CD4-positive, alpha-beta T cell (primary cell): ENCODE data around the gene TTYH2. TPM values are rescaled to one million over a fixed set of nuclear protein-coding genes. Genes with fewer than 3 reads are reported as not detected.

Experiments
- ATAC-seq: fragments of 200-7000 bp; cut with Tn5 transposase; one replicate; pipeline ENCODE4 v1.10.0; 2022; ENCODE audit warnings: mild to moderate bottlenecking; ENCODE audit not compliant: poor library complexity
- CTCF ChIA-PET: fragments of 350-600 bp; sonication (Branson Sonifier 250); formaldehyde crosslinking; loops from one replicate; lab custom pipeline; 2021; ENCODE audit warnings: antibody characterized with exemption, inconsistent platforms; lab: Charles Lee
- POLR2A ChIA-PET: fragments of 350-600 bp; sonication (Branson Sonifier 250); formaldehyde crosslinking; loops from one replicate; lab custom pipeline; 2021; ENCODE audit warnings: antibody characterized with exemption, inconsistent platforms; lab: Charles Lee
- DNase-seq, 14 experiments: peaks; one replicate each; pipeline ENCODE4 v3.0.0-alpha.2; 2013 to 2020; ENCODE audit warnings: mixed read lengths in 2 of 14
- H3K27ac ChIP-seq, 2 donors: one replicate each; pipeline versions ENCODE4 v1.5.1 to v1.7.0; 2013; ENCODE audit warnings: low read length in 2 of 2, low read depth in 1 of 2, mild to moderate bottlenecking in 1 of 2
- H3K27me3 ChIP-seq, 2 experiments: 1 replicate in 1 of 2; 2 replicates in 1 of 2; pipeline versions ENCODE4 v1.6.1 to v1.7.0; 2013; ENCODE audit warnings: low read length in 2 of 2, control low read depth in 1 of 2, mild to moderate bottlenecking in 1 of 2, moderate library complexity in 1 of 2; ENCODE audit not compliant: insufficient read depth in 2 of 2, control insufficient read depth in 1 of 2
- H3K36me3 ChIP-seq: one replicate; pipeline ENCODE4 v1.6.1; 2013; ENCODE audit warnings: low read length, control low read depth; ENCODE audit not compliant: insufficient read depth
- H3K4me1 ChIP-seq: one replicate; pipeline ENCODE4 v1.6.1; 2013; ENCODE audit warnings: low read length, control low read depth; ENCODE audit not compliant: insufficient read depth
- H3K4me3 ChIP-seq: one replicate; pipeline ENCODE4 v1.5.1; 2013; ENCODE audit warnings: mild to moderate bottlenecking, low read length, moderate library complexity
- H3K9me3 ChIP-seq, 2 experiments: 1 replicate in 1 of 2; 2 replicates in 1 of 2; pipeline versions ENCODE4 v1.6.1 to v1.7.0; 2013; ENCODE audit warnings: low read length in 2 of 2, mild to moderate bottlenecking in 2 of 2, control low read depth in 1 of 2, moderate library complexity in 1 of 2; ENCODE audit not compliant: control insufficient read depth in 1 of 2, insufficient read depth in 1 of 2
- H3K27ac Mint-ChIP-seq: one replicate; pipeline ENCODE4 v1.8.0; 2020; ENCODE audit warnings: mixed read lengths
- H3K27me3 Mint-ChIP-seq: one replicate; pipeline ENCODE4 v1.8.0; 2021; ENCODE audit warnings: mixed read lengths
- H3K36me3 Mint-ChIP-seq: one replicate; pipeline ENCODE4 v1.8.0; 2021; ENCODE audit warnings: low read depth, mixed read lengths
- H3K4me1 Mint-ChIP-seq: one replicate; pipeline ENCODE4 v1.8.0; 2021; ENCODE audit warnings: low read depth, mixed read lengths
- H3K4me3 Mint-ChIP-seq: one replicate; pipeline ENCODE4 v1.8.0; 2020; ENCODE audit warnings: mild to moderate bottlenecking, mixed read lengths
- H3K9me3 Mint-ChIP-seq: one replicate; pipeline ENCODE4 v1.8.0; 2020; ENCODE audit warnings: mixed read lengths
- CTCF ChIP-seq: fragments of 200-600 bp; IDR thresholded peaks from one replicate; pipeline ENCODE4 v1.8.0; 2022; ENCODE audit warnings: antibody characterized with exemption, mild to moderate bottlenecking
- intact Hi-C, 2 experiments: fragments of 100-400 bp; cut with DNase I in 1 of 2; cut with micrococcal nuclease in 1 of 2; formaldehyde crosslinking; loops; one replicate each; pipeline versions ENCODE4 v1.15.1 to v1.9.0; 2023 to 2025; cut with DNase I, micrococcal nuclease
- total RNA-seq, 174 experiments: library from RNA in 2 of 174; stranded (reverse) in 2 of 174; gene quantifications; one replicate each; pipeline ENCODE4 v1.2.3 and lab custom pipeline; 2021 to 2026

The TTYH2 gene
- total RNA-seq, 2 experiments from 2014 or later = 4.4 to 5.4 TPM

GRCh38 chr17:74220219-74220618 is 6.8 kb downstream of the TTYH2 start:
- intact Hi-C loops = no loop called here
- TF ChIP-seq CTCF = no peak
- Histone ChIP-seq H3K9me3 (no peaks in the 10 kb centered on the region), H3K27me3 (no peaks in the 10 kb centered on the region), H3K4me3 (no peak overlapping the region), H3K4me1 (peaks cover 12% of the 10 kb centered on the region), H3K27ac (no peak overlapping the region), H3K36me3 (peaks cover 34% of the 10 kb centered on the region)
- ATAC-seq = no peak
- ChIA-PET CTCF (interaction anchor here (1.0 kb wide), 1 partner anchor 159 kb away, joined by 3 read pairs; no protein-coding TSS in a partner anchor), POLR2A (no interaction called here)
- H3K4me1 Mint-ChIP-seq = peaks cover 5% of the 10 kb centered on the region
- H3K36me3 Mint-ChIP-seq = peaks cover 12% of the 10 kb centered on the region
- no peak for DNase-seq
- no peak overlapping the region for H3K27ac Mint-ChIP-seq
- H3K4me3 Mint-ChIP-seq = no peak overlapping the region
- H3K9me3 Mint-ChIP-seq = no peaks in the 10 kb centered on the region
- no peaks in the 10 kb centered on the region for H3K27me3 Mint-ChIP-seq

- H3K4me1 Mint-ChIP-seq = no peaks in the 10 kb centered on the region
- H3K36me3 Mint-ChIP-seq = peaks cover 19% of the 10 kb centered on the region
- intact Hi-C loops = no loop called here
- no peak overlapping the region for H3K27ac Mint-ChIP-seq
- TF ChIP-seq CTCF = no peak
- POLR2A ChIA-PET = interaction anchor here (0.6 to 1.4 kb wide), 2 partner anchors 8 to 243 kb away, joined by 3 to 4 read pairs; partner anchors contain the start of gene TTYH2
- no peak overlapping the region for H3K4me3 ChIP-seq
- no peaks in the 10 kb centered on the region for H3K27me3 ChIP-seq
- no peak overlapping the region for H3K27ac ChIP-seq
- H3K36me3 ChIP-seq = peaks cover 39% of the 10 kb centered on the region
- peaks cover 2% of the 10 kb centered on the region for H3K4me1 ChIP-seq
- no peaks in the 10 kb centered on the region for H3K27me3 Mint-ChIP-seq
- no peak overlapping the region for H3K4me3 Mint-ChIP-seq
- no peaks in the 10 kb centered on the region for H3K9me3 ChIP-seq
- DNase-seq (no peak), ATAC-seq (no peak)
- CTCF ChIA-PET = no interaction called here
- no peaks in the 10 kb centered on the region for H3K9me3 Mint-ChIP-seq
Measured at GRCh38 chr17:74220946-74221818, 7.8 kb downstream of the TTYH2 start.

GRCh38 chr17:74222399-74222798 is 9.0 kb downstream of the TTYH2 start:
- Histone ChIP-seq H3K4me1 (no peaks in the 10 kb centered on the region), H3K27me3 (no peaks in the 10 kb centered on the region), H3K4me3 (no peak overlapping the region), H3K27ac (no peak overlapping the region), H3K9me3 (no peaks in the 10 kb centered on the region), H3K36me3 (peaks cover 35% of the 10 kb centered on the region)
- ChIA-PET CTCF (no interaction called here), POLR2A (interaction anchor here (1.4 kb wide), 1 partner anchor 9 kb away, joined by 4 read pairs; the partner anchor contains the start of gene TTYH2)
- DNase-seq = no peak
- no peak overlapping the region for H3K4me3 Mint-ChIP-seq
- H3K27ac Mint-ChIP-seq = no peak overlapping the region
- intact Hi-C loops = no loop called here
- TF ChIP-seq CTCF = no peak
- H3K4me1 Mint-ChIP-seq = no peaks in the 10 kb centered on the region
- H3K36me3 Mint-ChIP-seq = peaks cover 18% of the 10 kb centered on the region
- H3K9me3 Mint-ChIP-seq = no peaks in the 10 kb centered on the region
- H3K27me3 Mint-ChIP-seq = no peaks in the 10 kb centered on the region
- ATAC-seq = no peak
